HuH-7 (cell line): ENCODE data around the gene RAB1B.
"Not testable (repeated sequence)": the region's sequence is repeated elsewhere in the genome, so short reads cannot be mapped to it uniquely, and the experiment has no call there.

Experiments used
- DNase-seq: peaks from one replicate; pipeline ENCODE4 v3.0.0; 2011; ENCODE audit warnings: low spot score

The RAB1B gene

DNA sequence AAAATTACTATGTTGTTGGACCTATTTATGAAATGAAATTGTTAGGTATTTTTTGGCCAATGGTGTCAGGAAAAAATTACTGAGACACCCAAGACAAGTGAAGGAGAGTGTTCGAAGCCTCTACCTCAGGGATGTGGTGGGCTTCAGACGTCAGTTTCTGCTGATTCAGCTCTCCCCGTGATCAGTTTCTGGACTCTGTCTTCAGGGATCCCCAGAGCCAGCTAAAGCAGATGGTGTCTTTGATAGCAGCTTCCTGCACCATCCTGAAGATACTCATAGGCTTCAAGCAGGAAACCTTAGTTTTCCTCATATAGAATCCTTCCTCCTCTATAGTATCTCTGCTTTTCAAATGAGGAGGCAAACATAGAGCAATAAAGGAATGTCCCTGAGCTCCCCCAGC is 41.0 kb downstream of the RAB1B start:
- DNase-seq: no peak

DNA sequence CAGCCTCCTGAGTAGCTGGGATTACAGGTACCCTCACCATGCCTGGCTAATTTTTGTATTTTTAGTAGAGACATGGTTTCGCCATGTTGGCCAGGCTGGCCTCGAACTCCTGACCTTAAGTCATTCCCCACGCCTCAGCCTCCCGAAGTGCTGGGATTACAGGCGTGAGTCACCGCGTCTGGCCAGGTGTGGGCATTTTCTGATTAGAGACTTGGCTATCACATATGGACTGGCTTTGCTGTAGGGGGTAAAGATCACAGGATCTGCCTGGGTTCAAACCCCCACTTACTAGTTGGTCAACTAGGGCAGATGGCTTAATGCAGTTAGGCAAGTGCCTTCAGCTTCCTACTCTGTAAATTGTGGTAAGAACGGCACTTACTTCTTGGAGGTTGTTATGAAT is 41.9 kb downstream of the RAB1B start:
- DNase-seq: no peak

DNA sequence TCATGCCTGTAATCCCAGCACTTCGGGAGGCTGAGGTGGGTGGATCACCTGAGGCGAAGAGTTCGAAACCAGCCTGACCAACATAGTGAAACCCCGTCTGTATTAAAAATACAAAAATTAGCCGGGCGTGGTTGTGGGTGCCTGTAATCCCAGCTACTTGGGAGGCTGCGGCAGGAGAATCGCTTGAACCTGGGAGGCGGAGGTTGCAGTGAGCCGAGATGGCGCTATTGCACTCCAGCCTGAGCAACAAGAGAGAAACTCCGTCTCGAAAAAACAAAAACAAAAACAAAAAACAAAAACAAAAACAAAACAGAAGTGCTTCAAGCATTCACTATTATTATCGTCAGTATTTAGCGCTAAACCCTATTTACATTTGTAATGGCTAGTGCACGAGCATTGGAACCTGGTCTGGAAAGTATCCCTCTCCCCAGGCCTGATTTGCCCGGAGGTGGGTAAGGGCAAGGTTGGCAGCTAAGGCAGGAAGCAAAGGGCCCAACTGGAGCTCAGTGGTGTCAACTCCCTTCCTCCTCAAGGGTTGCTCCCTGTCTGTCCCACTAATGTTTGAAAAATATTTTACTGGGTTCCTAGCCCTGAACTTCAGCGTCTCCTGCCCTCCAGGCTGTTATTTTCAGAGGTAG is 42.5 kb downstream of the RAB1B start:
- DNase-seq: not testable (repeated sequence)

DNA sequence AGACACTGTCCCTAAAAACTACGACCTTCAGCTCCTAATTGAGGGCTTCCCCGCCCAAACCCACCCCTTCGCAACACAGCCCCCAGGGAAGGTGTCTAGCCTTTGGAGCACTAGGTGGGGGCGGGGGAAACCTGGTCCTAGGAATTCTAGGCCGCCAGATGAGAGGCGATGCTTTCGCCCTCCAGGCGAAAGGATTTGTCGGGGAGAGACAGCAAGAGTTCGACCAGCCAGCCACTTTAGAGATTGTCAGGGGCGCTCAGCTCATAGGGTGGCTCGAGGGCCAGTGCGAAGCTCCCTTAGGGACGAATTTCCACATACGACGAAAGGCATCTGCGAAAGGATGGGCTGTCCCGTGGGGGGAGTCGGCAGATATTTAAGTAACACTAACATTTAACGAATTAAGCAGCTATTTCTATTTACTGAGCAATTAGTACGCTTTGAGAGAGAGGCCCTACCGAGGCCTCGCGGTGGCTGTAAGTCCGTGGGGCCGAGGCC is 43.1 kb downstream of the RAB1B start:
- peak; percentile 86 for DNase-seq

DNA sequence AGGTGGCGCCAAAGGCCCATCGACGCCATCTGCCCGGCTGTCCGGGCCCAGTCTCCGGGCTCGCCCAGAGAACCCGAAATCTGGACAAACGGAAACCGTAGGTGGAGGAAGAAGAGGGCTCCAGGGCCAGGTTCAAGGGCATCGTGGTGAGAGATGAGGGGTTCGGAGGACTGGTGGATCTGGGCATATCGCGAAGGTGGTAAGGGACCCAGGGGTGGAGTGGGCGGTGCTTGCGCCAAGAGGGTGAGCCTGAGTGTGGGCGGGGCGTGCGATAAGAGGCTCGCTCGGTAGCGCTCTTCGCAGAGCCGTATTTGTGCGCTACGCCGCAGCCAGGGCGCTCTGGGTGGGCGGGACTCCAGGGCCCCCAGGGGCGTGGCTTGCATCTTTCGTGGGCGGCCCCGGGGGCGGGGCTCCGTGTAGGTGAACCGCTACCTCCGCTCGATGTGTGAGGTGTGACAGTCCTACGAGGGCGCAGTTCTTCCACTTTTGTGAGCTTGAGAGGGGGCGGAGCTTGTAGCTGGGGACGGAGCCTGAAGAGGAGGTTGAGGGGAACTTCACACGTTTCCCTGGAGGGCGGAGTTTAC is 43.6 kb downstream of the RAB1B start:
- peak; percentile 100 for DNase-seq

DNA sequence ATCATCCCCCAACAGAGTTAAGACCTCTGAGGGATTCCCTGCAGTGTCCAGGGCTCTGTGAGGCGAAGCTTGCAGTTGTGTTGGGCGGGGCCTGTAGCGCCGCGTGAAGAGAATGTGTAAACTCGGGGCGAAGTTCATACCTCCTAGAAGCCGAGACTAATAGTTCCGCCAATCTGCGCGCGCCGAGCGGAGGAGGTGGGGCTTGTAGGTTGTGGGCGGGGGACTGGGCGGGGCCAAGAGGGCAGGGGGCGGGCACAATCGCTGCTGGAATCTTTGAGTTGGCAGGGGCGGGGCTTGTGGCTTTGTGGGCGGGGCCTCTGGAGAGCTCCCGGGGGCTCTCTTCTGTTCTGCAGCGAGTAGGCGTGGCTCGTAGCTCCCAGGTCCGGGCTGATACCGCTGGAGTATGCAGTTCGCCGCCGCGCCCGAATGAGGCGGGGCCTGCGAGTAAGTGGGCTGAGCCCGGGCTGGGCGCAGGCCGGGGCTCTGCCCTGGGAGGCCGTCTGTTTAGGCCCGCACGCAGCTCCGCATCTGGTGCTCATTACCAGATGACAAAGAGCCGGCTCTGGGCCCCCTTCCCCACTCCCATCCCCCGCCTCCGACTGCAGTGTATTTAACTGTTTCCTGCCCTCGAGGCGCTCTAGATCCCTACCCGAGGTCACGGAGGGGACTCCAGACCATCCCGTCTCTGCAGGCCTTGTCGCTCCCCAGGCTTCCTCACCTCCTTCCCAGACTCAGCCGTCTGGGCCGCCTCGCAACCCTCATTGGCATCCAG is 44.3 kb downstream of the RAB1B start:
- peak; percentile 100 for DNase-seq

DNA sequence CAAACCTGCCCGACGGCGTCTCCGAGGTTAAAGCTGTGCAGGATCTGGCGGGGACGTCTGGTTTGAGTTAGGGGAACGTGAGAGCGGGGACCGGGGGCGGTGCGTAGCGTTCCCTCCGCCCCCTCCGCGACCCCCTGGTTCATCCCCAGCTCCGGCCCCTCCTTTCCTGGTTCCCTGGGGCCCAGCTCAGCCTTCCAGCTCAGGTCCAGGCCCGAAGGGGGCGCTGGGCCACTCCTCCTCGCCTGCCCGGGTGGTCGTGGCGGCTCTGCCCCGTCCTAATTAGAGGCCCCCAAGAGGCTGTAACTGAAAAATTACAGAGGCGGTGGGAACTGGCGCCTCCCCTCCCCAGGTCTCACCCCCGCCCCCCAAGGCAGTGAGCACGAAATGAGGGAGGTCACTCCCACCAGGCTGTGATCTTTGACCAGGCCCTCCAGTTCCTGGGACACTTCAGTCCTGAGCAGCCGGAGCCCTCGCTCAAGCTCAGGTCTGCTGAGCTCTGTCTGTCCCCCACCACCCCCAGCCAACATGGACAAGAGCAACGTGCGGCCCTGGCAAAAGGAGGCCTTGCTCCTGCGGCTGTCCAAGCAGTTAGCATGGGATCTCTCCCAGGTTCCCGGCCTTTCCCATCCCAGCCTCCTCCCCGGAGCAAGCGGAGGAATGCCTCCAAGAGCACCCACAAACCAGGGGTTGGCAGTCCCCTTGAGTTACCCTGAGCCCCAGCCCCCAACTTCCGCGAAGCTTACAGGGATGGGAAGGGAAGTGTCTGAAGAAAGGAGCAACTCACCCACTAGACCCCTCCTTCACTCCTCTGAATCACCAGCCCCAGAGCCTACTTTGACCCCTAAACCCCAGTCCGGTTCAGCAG is 45.1 kb downstream of the RAB1B start:
- DNase-seq: peak; percentile 93

DNA sequence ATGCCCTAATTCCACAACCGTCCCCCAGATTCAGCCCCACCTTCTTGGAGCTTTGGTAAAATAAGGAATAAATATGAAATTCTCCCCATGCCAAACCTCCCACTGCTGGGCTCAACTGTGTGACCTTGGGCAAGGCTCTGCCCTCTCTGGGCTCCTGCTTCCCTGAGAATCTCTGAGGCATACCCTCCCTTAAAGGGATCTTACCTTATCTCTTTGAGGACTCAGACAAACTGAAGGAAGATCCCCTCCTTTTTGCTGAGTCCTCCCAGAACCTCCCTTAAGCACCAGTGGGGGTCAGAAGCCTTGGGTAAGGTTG is 45.7 kb downstream of the RAB1B start:
- no peak for DNase-seq

DNA sequence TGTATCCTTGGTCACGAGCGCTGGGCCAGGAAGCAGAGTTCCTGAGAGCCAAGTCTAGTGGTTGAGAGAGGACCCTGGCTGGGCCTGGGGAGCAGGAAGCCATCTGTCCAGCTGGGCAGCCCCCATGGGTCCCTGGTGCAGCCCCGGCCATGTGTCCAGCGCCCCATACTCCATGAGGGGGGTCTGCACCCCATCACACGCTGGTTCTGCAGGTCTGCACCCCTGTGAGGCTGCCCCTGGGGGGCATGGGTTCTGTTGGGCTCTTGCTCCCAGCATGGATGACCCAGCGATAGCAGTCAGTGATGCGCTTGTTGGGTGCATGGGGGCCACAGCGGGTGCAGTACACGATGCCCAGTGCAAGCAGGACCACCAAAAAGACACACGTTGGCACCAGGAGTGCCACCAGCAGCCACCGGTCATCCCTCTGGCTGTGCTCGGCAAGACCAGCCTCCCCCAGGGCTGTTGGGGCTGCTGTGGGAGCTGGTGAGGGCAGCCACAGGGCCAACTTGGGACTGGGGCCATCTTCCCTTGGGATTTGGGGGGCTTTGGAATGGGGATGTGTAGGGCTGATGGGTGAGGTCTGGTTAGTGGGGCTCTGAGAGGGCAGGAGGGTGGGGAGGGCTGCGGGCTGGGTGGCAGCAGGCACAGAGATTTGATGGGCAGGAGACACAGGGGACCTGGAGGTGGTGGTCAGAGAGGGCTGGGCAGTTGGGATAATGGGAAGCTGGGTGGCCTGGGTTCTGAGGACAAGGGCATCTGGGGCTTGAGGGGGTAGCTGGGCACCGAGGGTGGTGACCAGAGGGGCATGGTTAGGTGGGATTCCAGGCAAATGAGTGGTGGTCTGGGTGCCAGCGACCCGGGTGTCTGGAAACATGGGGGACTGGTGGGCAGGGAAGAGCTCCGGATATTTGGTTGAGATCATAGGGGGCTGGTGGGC is 46.4 kb downstream of the RAB1B start:
- DNase-seq: no peak

DNA sequence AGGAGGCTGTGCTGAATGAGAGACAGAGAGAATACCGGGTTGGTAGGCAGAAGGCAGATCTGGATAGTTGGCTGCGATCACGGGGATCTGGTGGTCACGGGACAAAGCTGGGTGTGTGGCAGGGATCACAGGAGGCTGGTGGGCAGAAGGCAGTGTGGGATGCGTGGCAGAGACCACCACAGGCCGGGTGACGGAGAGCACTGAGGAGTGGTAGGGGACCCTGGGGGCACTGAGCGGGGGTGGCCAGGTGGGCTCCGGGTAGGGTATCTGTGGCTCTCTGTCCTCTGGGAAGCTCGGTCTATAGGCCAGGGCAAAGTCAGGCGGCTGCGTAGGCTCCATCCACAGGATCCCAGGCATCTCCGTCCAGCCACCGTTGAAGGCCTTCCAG is 47.1 kb downstream of the RAB1B start:
- DNase-seq: no peak

DNA sequence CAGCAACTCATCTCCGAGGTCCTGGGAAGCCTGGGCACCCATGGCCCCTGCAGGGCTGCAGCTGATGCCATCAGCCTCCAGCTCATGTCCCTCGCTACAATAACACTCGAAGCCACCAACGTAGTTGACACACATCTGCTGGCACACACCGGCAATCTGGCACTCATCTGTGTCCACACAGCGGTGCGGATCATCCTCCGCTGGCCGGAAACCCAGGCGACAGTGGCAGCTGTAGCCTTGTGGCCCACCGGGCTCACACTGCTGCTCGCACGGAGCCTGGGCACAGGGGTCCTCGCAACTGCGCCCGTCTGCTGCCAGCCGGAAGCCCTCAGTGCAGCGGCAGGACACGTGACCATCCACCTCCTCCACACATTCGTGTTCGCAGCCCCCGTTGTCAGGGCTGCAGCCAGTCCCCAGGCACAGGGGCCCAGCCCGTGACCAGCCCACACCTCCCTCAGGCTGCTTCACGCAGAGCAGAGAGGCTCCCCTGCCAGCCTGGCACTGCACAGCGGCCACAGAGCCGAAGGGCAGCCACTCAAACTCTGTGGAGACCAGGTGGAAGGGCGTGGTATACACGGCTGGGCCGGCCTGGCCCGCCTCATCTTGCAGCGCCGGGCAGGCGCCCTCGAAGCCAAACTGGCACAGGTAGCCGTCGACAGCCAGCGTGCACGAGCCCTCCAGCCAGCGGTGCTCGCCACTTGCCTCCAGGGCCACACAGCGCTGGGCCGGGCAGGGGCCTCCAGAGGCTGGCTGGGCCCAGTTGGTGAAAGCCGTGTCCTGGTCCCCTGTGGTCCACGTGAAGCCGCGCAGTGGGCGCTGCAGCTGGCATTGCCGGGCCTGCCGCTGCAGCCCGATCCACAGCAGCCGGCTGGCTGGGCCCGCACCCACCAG is 47.7 kb downstream of the RAB1B start:
- DNase-seq: no peak

DNA sequence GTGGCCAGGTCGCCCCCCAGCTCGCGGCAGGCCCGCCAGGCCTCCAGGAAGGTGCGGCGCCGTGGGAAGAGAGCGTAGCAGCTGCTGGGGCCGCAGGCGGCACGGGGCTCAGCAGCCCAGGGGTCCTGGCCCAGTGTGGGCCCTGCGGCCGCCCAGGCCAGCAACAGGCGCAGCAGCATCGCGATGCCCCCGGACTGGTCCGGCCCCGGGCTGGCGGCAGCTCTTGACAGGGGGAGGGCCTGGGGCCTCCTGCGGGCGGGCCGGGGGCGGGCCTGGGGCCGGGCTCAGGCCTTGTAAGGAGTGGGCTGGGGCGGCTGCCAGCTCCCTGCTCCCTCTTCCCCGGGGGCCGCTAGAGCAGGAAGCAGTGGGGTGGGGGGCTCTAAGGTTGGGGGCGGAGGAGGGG is 48.4 kb downstream of the RAB1B start, which contains the start of gene CD248:
Gene CD248 (minus strand): TSS at position 196 of the 403 bp plus-strand sequence. CDS start 17 bp downstream, at position 179.
- no peak for DNase-seq

DNA sequence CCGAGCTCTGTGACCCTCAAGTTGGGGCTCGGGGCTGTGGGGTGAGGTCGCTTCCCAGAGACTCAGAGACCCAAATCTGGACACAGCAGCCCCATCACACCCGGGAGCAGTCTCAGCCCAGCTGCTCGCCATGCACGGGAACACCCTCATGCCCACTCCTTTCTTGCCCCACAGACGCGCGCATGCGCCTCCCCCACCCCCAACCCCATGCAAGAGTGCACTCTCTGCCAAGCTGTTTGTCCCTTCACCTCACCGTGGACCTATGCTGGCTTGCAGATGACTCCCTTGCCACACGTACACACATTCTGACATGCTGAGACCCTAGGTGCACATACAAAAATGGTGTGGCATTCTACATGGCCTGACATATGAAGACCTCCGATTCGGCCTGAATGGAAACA is 48.9 kb downstream of the RAB1B start:
- DNase-seq: no peak

DNA sequence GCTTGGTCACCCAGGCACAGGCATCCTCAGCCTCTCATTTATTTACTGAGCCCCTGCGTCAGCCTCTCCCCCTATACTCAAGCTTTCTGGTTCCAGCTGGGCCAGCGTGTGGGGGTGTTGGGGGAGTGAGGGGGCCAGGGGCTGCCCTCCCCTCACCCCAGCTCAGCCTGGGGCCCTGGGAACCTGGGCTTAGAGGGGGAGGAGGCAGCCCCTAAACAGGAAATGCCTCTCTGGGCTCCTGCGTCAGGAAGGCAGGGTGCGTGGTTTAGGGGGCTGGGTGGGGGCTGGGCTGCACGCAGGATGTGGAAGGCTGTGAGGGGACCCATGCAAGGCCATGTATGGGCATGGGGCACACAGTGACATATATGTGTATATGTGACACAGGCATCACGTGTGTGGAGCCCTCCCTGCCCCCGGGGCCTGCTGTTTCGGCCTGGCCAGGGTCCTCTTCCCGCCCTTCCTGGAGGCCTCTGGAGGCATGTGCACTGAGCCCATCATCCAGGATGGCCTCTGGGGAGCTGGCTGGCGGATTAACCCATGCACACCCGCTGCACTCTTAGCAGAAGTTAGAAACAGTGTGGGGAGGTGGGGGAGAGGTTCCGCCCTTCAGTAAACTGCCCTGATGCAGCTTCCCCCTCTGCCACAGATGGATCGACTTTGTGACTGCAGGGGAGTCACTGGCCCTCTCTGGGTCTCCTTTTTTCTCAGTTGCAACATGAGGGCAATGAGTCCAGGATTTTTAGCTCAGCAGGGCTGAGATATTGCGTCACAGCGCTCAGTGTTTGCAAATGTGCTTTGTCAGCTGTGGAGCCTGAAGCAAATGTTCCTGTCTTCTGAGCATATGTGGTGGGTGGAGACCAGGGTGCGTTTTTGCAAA is 49.5 kb downstream of the RAB1B start:
- peak; percentile 99 for DNase-seq

DNA sequence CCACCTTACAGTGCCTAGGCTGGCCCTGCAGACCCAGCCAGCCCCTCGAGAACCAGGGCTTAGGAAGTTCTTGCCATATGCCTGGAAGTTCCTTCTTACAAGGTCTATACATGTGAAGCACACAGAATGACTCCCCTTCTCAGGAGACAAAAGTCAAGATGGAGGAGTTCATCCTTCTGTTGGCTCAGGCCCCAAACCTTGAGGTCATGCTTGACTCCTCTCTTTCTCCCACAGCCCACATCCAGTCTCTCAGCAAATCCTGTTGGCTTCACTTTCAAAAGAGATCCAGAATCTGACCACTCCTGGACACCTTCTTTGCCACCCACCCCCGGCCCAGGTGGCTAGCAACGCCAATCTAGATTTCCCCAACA is 50.1 kb downstream of the RAB1B start:
- DNase-seq: no peak

DNA sequence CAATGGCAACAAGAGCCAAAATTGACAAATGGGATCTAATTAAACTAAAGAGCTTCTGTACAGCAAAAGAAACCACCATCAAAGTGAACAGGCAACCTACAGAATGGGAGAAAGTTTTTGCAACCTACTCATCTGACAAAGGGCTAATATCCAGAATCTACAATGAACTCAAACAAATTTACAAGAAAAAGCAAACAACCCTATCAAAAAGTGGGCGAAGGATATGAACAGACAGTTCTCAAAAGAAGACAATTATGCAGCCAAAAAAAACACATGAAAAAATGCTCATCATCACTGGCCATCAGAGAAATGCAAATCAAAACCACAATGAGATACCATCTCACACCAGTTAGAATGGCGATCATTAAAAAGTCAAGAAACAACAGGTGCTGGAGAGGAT is 51.9 kb downstream of the RAB1B start:
- DNase-seq: not testable (repeated sequence)

DNA sequence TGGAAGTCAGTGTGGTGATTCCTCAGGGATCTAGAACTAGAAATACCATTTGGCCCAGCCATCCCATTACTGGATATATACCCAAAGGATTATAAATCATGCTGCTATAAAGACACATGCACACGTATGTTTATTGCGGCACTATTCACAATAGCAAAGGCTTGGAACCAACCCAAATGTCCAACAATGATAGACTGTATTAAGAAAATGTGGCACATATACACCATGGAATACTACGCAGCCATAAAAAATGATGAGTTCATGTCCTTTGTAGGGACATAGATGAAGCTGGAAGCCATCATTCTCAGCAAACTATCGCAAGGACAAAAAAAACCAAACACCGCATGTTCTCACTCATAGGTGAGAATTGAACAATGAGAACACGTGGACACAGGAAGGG is 52.3 kb downstream of the RAB1B start:
- DNase-seq: not testable (repeated sequence)

DNA sequence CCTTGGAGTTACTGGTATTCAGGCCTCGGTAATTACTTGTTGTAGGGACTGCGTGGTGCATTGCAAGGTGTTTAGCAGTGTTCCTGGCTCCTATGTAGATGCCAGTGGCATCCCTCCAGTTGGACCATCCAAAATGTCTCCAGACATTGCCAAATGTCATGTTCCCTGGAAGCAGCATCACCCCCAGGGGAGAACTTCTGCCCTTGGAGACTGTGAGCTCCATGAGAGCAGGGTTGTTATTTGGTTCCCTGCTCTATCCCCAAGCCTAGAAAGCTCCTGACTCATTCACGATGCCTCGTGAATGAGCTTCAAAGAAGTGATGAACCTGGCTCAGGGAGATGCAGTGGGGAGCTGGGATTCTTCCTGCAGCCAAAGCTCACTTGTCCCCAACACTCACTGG is 53.2 kb downstream of the RAB1B start:
- no peak for DNase-seq

DNA sequence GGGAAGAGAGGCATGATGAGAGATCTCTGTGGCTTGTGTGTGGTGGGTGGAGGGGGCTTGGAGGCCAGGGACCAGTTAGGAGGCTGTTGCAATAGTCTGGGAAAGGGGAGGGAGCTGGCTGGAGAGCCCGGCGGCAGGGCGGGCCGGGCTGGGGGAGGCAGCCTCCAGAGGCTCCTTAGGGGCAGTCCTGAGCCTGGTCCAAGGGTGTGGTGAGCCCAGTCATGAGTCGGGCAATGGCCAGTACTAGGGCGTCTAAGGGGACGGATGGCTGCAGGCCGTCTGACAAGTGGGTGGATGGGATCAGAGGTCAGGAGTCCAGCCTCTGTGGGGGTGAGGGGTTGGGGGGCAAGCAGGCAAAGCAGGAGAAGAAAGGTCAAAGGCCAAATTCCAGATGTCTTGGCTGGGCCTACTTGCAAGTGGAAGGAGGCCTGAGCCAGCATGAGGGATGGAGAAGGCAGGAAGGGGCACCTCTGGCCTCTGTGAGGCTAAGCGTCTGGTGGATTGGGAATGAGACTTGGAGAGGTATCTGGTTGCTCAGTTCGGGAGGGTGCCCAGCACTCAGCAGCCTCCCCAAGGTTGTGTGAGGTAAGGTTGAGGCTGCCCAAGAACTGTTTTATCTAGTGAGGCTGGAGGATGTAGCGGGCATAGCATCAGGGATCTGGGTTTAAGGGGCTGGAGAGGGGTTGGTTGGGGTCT is 54.4 kb downstream of the RAB1B start:
- no peak for DNase-seq
